NCI-H1092 (cell line): ENCODE measurements around the gene RAPGEF5.
A peak's percentile ranks its signal among the peaks of the same experiment; 100 is the strongest.

ENCODE experiments used
- DNase-seq: peaks from one replicate; lab custom pipeline; 2025; lab: John Stamatoyannopoulos, UW

The RAPGEF5 gene

DNA sequence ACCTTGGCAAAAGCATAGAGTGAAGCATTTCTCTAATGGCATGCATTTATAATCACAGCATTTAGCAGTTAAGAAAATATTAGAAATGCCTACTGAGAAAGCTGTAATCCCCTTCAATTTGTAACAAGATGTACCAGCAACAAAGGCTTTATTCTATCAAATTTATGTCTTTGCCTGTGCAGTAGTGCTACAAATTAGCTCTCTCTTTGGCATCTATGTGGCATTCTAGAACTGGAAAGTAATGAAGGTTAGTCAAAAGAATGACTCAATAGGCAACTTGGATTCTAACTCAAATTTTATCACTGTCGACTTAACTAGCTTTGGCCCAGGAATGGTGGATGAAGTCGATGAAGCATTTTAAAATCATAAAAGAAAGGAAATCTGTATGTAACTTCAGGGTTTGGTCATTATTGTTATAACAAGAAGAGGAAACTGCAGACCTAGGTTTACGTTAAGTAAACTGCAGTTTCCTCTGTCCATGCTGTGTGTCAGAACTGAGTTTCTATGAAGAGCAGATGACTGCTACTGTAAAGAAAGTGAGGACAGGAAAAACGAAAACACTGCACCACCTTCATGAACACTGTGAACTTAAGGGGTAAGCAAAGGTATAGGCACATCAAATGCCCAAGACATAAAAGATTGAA is 140.0 kb downstream of the RAPGEF5 start:
- no peak for DNase-seq

DNA sequence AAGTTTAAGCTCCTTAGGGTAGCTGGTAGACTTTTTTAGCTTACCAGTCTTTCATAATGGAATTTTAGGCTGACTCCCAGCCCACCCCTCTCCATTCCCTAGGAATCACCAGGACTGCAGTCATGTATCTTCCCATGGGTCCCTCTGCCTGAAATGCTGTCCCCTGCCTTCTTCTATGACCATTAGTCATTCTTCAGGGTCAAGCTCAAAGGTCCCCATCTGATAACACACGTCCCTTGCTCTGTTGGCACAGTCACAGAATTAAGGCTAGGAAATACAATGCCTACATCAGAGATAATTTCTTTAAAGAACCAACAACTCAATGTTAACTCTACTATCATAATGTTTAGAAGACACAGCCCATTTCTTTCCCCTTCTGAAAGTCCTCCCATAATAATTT is 140.6 kb downstream of the RAPGEF5 start:
- no peak for DNase-seq

DNA sequence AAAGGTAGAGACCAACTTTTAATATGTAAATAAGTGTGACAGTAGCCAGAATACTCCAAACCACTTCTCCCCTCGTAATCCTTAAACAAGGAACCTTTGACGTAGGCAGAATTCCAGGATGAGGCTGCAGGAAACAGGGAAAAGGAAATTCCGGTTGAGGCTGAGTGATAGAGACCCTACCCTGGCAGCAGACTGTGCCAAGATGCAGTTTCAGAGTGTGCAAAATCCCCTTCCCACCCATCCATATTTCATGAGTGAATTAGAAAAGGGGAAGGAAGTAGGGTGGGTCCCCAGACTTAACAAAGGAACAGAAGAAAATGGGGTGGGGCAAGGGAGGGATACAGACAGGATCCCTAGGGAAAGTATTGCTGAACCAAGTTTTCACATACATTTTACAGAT is 143.0 kb downstream of the RAPGEF5 start:
- DNase-seq: no peak

DNA sequence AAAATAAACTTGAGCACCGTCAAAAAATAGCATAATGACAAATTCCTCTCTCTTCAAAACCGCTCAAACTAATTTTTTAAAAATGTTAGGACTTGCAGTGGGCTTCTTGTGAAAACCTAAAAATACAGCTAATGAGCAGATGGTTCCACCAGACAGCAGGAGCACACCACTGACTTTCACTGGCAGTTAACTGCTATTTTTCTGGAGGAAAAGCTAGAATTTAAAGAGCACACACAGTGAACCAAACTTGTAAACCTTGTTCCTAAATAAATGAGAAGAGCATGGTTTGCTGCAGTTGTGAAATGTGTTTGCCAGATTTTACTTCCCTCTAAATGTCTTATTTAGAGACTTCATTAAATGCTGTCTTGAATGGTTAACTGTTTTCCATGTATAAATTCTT is 143.9 kb downstream of the RAPGEF5 start:
- no peak for DNase-seq

DNA sequence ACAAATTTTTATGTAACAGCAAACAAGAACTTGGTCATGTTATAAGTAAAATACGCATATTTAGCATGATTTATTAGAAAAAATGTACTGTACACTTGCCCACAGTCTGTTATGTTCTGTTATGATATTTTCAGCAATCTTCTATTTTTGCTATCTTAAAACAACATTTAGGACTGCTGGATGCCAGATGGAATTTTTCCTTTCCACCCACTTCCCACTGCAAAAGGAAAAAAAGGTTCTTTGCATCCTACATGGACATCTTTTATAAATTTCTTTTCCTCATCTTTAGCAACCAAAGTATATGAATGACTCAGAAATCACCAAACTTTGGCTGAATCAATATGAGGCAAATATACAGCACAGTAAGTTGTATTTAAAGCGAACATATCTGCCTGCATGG is 146.0 kb downstream of the RAPGEF5 start:
- DNase-seq: no peak

DNA sequence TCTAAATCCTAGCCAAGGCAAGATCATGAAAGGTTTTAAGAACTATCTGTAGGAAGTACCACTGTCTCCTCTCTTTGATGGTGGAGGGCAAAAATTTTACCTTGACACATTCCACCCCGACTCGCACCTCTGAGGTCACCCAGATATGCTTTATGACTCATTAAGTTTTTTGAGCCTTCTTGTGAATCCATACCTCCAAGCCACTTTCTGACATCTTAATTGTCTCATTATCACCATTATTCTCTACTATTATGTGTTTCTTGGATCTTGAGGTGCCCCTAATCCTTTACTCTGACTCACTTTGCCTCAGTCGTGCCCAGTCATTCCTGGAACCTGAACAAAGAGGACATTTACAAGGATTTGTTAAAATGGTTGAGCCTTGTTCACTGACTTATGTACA is 146.6 kb downstream of the RAPGEF5 start:
- no peak for DNase-seq

DNA sequence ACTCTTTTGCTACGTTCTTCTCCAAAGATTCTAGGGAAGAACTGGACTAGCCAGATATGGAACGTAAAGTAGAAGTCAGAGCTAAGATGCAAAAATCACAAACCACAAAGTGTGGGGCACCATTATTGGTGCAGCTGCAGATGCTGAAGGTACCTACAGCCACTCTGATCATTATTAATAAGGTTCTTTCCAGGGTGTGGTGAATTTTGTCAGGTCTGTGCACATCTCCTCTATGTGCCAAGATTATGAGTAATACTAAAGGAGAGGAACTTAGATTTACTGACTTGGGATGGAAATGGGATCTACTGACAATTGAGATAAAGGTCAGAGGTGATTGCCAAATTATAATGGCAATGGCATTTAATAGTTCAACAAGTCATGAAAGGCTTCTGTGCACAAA is 148.2 kb downstream of the RAPGEF5 start:
- no peak for DNase-seq

DNA sequence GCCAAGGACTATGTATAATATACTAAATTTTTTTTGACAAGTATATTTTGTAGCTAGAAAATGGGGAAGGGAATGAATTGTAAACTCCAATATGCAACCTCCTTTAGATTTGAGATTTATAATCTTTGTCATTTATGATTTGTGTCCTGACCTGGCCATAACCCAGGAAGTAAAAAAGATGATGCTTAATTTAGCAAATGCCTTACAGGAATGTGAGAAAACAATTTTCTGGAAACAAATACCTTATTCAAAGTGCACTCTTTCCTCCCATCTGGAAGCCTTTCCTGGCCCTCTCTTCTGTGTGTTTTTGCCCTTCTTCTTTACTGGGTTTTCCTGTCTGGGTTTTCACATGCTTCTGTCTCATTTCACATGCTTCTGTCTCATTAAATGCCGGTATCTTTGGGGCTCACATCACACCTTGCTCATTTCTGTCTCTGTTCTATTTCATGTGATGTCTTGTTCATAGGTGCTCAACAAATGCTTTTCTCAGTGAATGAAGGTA is 149.2 kb downstream of the RAPGEF5 start:
- DNase-seq: no peak

DNA sequence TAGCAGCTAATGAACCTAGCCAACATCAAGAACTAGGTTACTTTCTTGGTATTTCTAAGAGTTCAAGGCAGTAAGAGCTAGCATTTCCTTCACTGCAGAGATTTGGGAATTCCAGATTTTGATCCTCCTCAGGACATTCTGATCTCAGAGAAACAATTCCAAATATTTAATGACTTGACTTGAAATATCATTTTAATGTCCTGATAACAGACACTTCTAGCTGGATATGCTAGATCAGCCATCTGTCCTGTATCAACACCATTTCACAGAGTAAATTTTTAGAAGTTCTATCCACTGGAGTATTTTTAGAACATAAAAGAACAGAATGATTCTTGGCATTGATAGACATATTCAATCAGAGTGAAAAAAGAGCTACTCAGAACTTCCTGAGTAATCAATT is 151.3 kb downstream of the RAPGEF5 start:
- no peak for DNase-seq

DNA sequence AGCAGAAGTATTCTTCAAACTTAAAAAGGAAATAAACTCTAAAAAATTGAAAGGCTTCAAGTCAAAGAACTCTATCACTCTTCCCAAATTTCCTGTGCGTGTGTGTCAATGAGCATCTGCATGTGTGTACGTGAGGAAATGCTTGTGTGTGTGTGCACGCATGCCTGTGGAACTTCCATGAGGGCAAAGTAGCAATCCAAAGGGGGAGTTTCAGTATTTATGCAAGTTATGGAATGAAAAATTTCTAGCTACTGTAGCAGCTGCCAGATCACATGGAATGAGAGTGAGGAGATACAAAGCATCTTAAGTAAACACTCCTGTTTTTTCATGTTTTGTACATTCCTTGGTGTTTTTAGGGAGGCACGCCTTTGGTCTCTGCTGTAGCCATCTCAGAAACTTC is 152.6 kb downstream of the RAPGEF5 start:
- no peak for DNase-seq

DNA sequence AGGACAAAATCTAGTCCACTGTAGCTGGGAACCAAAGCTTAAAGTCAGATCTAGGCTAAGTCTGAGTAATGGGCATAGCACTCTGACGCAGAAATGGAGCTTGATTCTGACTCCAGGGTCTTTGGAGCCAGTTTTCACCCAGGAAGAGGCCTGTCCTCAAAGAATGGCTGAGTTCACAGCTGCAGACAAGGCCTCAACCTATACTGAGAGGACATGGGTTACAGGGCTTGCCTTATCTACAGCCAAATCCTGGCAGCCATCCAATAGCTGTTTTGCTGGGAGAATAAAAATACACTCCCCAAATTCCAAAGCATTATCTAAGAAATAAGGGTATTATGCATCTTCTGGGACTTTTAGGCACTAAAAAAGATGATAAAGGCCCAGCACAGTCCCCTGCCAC is 154.8 kb downstream of the RAPGEF5 start:
- DNase-seq: no peak

DNA sequence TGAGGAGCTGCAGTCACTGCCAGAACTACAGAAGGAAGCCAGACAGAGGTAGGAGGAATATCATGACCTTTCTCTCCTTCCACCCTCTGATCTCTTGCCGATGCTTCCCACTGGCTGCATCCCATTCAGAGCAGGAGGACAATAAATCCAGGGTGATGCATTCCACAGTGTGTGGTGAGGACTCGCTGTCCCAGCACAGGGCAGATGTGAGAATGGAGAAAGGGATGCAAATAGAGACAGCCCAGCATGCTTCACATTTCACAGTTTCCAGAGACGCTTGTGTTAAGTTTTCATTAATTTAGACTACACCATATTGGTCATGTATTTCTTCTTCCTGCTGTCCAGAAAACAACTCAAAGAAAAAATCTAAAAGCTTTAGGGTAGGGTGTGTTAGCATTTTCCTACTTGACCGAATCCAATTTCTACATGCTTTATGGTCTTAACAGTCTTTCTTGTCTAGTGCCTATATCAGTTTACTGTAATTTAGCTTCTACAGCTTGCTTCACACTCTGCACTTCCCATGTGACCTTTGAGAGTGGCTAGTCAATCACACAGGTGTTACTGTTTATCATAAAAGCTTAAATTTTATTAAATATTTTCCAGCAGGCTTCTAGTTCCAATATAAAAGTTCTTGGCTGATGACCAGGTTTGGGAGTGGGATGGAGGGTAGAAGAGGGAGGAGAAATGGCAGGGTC is 155.6 kb downstream of the RAPGEF5 start:
- no peak for DNase-seq

DNA sequence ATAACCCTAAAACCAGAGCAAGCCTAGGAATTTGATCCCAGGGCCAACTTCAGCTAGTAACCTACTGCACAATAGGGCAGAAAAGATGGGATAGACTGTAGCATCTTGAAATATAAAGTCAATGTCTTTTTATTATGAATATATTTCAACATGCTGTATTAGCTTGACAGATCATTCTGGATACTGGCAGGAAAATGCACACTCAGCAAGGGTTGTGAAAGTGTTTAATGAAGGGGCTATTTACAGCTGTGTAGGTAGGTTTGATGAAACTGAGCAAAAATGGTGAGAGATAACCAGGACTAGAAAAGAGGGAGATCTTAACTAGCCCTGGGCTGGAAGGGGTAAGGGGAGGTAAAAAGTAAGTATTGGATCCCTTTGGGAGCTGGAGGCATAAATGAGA is 156.2 kb downstream of the RAPGEF5 start:
- no peak for DNase-seq

DNA sequence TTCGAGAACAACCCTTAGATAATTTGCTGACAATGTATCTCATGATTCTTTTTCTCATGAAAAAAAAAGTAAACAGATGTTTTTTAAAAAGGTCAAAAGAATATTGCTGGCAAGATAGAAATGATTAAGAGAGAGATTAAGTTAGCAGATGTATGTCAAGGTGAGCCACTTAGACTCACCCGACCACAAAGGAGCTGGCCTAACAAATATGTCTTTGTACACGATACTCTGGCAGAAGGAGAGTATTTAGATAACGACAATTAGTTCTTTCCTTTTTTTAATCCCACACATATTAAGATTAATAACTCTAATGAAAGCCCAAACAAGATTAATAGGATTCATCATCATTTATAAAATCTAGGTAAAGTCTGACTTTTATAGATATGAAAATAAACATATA is 156.7 kb downstream of the RAPGEF5 start:
- no peak for DNase-seq

DNA sequence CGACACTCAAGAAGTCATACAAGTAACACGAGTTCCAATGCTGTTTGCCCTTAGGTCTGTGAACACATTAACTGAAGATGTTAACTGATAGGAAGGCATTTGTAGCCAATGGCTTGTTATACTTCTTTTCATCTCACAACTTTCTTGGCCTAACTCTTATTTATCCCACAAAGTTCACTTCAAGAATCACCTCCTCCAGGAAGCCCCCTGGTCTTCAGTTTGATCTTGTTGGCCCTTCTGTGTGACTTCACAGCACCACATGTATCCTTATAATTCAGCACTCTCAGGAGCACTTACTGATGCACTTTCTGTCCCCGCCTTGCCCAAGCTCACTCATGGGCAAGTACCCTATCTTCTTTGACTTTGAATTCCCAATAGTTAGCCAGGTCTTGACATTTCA is 159.6 kb downstream of the RAPGEF5 start:
- DNase-seq: no peak

DNA sequence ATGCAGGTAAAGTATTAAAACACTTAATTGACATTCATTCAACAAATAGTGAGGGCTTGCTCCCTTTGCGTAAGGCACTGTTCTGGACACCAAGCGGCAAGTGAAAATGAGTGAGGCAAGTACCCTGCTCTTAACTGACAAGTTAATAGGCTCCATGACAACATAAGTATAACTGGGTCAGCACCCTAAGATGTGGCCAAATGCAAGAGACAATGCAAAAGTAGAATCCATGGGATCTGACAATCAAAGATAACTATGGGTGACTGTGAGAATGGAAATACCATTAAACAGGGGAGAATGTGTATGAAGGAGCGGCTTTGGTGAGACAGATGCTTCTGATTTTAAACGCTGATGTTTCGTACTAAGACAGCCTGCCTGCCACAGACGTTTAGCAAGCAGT is 160.5 kb downstream of the RAPGEF5 start:
- no peak for DNase-seq

DNA sequence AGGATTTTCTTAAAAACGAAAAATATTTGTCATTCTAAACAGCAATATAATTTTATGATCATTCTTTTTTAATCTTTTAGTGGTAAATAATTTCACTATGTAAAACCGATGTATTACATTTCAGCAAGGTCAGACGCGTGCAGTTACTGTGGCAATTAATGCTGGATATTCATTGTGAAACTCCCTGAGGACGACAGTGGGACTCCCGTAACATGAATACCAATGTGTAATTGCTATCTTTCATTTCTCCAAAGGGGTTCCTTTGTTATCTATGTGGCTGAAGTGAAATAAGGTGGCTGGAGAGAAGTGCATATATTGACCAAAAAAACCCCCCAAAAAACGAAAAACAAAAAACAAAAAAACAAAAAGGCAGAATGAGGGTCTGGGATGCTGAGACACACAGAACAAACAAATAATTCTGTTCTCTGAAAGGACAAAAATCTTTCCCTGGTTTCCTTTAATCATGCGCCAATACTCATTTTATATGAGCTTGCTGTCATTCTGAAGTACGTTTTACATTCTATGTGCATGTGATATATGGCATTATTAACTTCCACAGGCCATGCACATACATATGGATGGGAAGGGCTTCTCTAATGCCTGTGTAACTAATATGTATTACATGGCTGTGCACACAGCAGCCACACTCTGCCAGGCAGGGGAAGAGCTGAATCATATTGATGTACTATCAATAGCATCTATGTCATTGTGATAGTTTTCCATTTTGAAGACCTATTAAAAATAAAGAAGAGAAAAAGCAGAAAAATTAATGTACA is 161.4 kb downstream of the RAPGEF5 start:
- no peak for DNase-seq

DNA sequence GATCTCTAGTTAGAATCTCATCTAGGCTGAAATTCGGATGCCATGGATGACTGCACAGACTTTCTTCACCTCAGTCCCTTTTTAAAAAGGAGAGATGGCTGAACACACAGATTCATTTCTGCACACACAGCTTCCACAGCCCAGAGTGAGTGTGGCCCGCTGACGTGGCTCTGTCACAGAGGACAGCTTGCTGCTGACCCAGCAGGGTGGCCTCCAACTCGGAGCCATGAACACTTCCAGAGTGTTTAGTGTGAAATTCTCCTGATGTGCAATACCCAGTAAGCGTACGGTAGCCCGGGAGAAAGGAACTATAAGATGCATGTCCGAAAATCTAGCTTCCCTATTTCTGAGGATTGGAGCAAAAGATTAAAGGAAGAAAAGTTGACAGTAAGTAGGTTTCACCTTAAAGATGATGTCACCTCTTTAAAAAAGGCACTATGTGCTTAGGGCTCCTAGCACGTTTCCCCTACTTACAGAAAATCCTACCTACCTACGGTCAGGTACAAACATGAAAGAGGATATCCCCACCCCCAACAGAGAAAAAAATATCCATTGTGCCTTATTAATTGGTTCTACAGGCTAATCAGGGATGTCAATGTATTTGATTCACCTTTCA is 162.2 kb downstream of the RAPGEF5 start:
- no peak for DNase-seq

DNA sequence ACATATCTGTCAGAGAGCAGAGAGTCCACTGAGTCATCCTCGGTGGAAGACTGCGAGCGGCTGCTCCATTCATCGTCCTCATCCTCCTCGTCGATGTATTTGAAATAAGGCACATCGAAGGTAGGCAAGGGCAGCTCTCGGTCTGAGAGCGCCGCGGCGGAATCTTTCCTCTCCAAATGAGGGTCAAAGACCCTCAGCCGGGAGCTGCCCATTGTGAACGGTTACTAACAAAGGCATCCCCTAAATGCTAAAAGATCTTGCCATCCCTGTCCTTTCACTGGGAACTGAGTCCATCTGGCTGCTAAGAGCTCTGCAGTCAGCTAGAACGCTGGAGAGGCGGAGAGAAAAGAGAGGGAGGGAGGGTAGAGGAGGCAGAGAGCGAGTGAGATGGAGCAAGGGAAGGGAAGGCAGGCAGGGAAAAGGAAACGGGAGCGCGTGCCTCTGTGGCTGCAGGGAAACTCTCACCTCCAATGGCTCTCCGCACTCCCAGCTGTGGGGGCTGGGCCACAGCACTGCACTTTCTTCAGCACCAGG is 163.4 kb downstream of the RAPGEF5 start:
- peak; percentile 62 for DNase-seq

DNA sequence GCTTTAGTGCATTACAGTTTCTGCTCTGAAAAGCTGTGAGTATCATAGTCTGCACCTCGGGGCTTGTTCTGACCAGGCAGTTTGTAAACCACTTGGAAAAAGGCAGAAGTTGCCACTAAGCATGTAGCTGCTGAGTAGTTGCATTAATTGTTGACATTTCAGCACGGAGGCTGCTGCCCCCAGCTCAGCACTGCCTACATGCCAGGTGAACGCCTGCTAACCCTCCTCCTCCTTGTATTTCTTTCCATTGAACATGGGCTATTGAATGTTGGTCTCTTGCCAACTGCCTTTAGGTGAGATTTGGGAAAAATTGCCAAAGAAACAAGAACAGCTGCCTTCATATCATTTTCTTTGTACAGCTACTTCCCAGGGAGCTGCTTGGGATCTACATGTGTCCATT is 164.2 kb downstream of the RAPGEF5 start:
- no peak for DNase-seq

DNA sequence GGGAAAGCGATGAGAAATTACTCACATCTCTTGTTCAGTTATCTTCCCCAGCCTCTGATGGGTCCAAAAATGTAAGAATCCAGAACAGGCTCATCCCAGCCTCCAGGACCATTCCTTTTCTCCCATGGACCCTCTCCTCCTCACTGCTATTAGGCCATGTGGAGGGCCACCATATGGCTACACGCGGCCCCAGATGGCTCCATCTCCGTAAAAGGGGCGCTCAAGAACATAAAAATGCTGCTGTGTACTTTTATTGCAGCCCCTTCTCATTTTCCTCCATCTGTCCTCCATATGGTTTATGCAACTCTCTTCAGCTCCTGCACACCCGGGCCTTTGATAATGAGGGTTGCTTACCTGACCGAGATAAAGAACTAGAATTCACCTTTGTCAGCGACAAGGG is 166.2 kb downstream of the RAPGEF5 start:
- DNase-seq: no peak

DNA sequence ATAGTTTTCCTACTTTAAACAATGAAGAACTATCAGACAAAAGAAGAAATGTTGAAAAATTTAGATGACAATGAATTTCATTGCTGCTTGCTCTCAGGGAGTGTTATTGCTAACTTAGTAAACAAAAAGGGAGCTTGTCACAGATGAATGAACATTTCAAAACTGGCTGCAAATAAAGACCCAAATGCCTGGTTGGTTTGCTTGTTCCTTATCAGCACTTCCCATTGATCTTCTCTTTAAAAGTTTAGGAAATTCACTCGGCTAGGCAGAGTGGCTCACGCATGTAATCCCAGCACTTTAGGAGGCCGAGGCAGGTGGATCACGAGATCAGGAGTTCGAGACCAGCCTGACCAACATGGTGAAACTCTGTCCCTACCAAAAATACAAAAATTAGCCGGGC is 167.2 kb downstream of the RAPGEF5 start:
- DNase-seq: no peak
